GM18508 (cell line): ENCODE results near the gene NTM.

Experiments used
- ATAC-seq: cut with Tn5 transposase; IDR thresholded peaks from one replicate; pipeline ENCODE4 v1.9.1; 2021; ENCODE audit warnings: moderate number of reproducible peaks; ENCODE audit not compliant: insufficient read depth, unreplicated experiment

NTM gene

GRCh38 chr11:131537748-131538147 lies 167.3 kb downstream of the NTM start:
- no peak for ATAC-seq

- no peak for ATAC-seq
Observed at GRCh38 chr11:131538322-131538721, 167.9 kb downstream of the NTM start.

GRCh38 chr11:131540676-131541075 lies 170.3 kb downstream of the NTM start:
- no peak for ATAC-seq

- ATAC-seq: no peak
Observed at GRCh38 chr11:131543389-131544025, 173.1 kb downstream of the NTM start.

GRCh38 chr11:131544591-131544990 lies 174.2 kb downstream of the NTM start:
- ATAC-seq: no peak

GRCh38 chr11:131546218-131546895 lies 175.9 kb downstream of the NTM start:
- no peak for ATAC-seq

- no peak for ATAC-seq
Observed at GRCh38 chr11:131549099-131549498, 178.7 kb downstream of the NTM start.

- ATAC-seq: no peak
Observed at GRCh38 chr11:131549770-131550169, 179.4 kb downstream of the NTM start.

GRCh38 chr11:131560287-131560686 lies 189.9 kb downstream of the NTM start:
- ATAC-seq: no peak

- no peak for ATAC-seq
Observed at GRCh38 chr11:131561501-131561900, 191.1 kb downstream of the NTM start.

GRCh38 chr11:131561972-131562371 lies 191.6 kb downstream of the NTM start:
- no peak for ATAC-seq

GRCh38 chr11:131568318-131568717 lies 197.9 kb downstream of the NTM start:
- no peak for ATAC-seq

GRCh38 chr11:131571571-131571970 lies 201.2 kb downstream of the NTM start:
- no peak for ATAC-seq

GRCh38 chr11:131572423-131572822 lies 202.0 kb downstream of the NTM start:
- no peak for ATAC-seq

- ATAC-seq: no peak
Observed at GRCh38 chr11:131579932-131580387, 209.5 kb downstream of the NTM start.

- no peak for ATAC-seq
Observed at GRCh38 chr11:131580476-131580875, 210.1 kb downstream of the NTM start.

- ATAC-seq: no peak
Observed at GRCh38 chr11:131581046-131581445, 210.6 kb downstream of the NTM start.

- no peak for ATAC-seq
Observed at GRCh38 chr11:131582021-131582525, 211.7 kb downstream of the NTM start.

- ATAC-seq: no peak
Observed at GRCh38 chr11:131583421-131583820, 213.0 kb downstream of the NTM start.

- ATAC-seq: no peak
Observed at GRCh38 chr11:131583938-131584337, 213.5 kb downstream of the NTM start.

GRCh38 chr11:131584785-131585592 lies 214.6 kb downstream of the NTM start:
- ATAC-seq: no peak
